Trophoblast cell (in vitro differentiated cells and primary cell): ENCODE results near the gene LAMA3.

ENCODE experiments used
- DNase-seq, 2 donors: peaks; one replicate each; pipeline ENCODE4 v3.0.0-alpha.2; 2016
- H2AFZ ChIP-seq: 2 replicates; pipeline ENCODE4 v1.6.1; 2013; ENCODE audit warnings: low read length, moderate library complexity, mild to moderate bottlenecking; ENCODE audit not compliant: insufficient read depth, poor library complexity
- H2AK5ac ChIP-seq: 2 replicates; pipeline ENCODE4 v1.6.1; 2013; ENCODE audit warnings: mild to moderate bottlenecking, low read length
- H2BK120ac ChIP-seq: 2 replicates; pipeline ENCODE4 v1.6.1; 2013; ENCODE audit warnings: low read length, mild to moderate bottlenecking, moderate library complexity; ENCODE audit not compliant: insufficient read depth, poor library complexity
- H2BK12ac ChIP-seq: 2 replicates; pipeline ENCODE4 v1.6.1; 2013; ENCODE audit warnings: mild to moderate bottlenecking, low read length, moderate library complexity
- H2BK5ac ChIP-seq: 2 replicates; pipeline ENCODE4 v1.6.1; 2013; ENCODE audit warnings: low read length, low read depth, moderate library complexity, mild to moderate bottlenecking; ENCODE audit not compliant: poor library complexity
- H3K14ac ChIP-seq: 2 replicates; pipeline ENCODE4 v1.6.1; 2013; ENCODE audit warnings: mild to moderate bottlenecking, low read length
- H3K18ac ChIP-seq: 2 replicates; pipeline ENCODE4 v1.6.1; 2013; ENCODE audit warnings: mild to moderate bottlenecking, low read length
- H3K23ac ChIP-seq: 2 replicates; pipeline ENCODE4 v1.6.1; 2013; ENCODE audit warnings: low read length
- H3K27ac ChIP-seq: 2 replicates; pipeline ENCODE4 v1.5.1; 2013; ENCODE audit warnings: low read depth, mild to moderate bottlenecking, inconsistent platforms, low read length, moderate library complexity
- H3K27me3 ChIP-seq: 2 replicates; pipeline ENCODE4 v1.6.1; 2013; ENCODE audit warnings: inconsistent platforms, mild to moderate bottlenecking, low read length, moderate library complexity; ENCODE audit not compliant: insufficient read depth
- H3K36me3 ChIP-seq, 2 experiments: 1 replicate in 1 of 2; 2 replicates in 1 of 2; pipeline ENCODE4 v1.6.1; 2013; ENCODE audit warnings: low read length in 2 of 2, mild to moderate bottlenecking in 2 of 2, moderate library complexity in 1 of 2; ENCODE audit not compliant: insufficient read depth in 2 of 2, control insufficient read depth in 1 of 2
- H3K4ac ChIP-seq: 2 replicates; pipeline ENCODE4 v1.6.1; 2013; ENCODE audit warnings: low read depth, mild to moderate bottlenecking, low read length, moderate library complexity
- H3K4me1 ChIP-seq, 2 experiments: 1 replicate in 1 of 2; 2 replicates in 1 of 2; pipeline ENCODE4 v1.6.1; 2013; ENCODE audit warnings: low read length in 2 of 2, mild to moderate bottlenecking in 2 of 2, moderate library complexity in 1 of 2; ENCODE audit not compliant: insufficient read depth in 2 of 2, control insufficient read depth in 1 of 2
- H3K4me2 ChIP-seq: 2 replicates; pipeline ENCODE4 v1.6.1; 2013; ENCODE audit warnings: inconsistent platforms, mild to moderate bottlenecking, low read length, moderate library complexity
- H3K4me3 ChIP-seq: 2 replicates; pipeline ENCODE4 v1.5.1; 2013; ENCODE audit warnings: mild to moderate bottlenecking, low read depth, low read length, inconsistent platforms
- H3K79me1 ChIP-seq: one replicate; pipeline ENCODE4 v1.6.1; 2013; ENCODE audit warnings: low read length
- H3K79me2 ChIP-seq: 2 replicates; pipeline ENCODE4 v1.6.1; 2013; ENCODE audit warnings: low read length, mild to moderate bottlenecking; ENCODE audit not compliant: control insufficient read depth, insufficient read depth, poor library complexity
- H3K9ac ChIP-seq: 2 replicates; pipeline ENCODE4 v1.6.1; 2013; ENCODE audit warnings: mild to moderate bottlenecking, low read length
- H3K9me3 ChIP-seq: 2 replicates; pipeline ENCODE4 v1.6.1; 2013; ENCODE audit warnings: low read depth, mild to moderate bottlenecking, control low read depth, inconsistent platforms, low read length; ENCODE audit not compliant: insufficient read depth
- H4K12ac ChIP-seq: 2 replicates; pipeline ENCODE4 v1.6.1; 2013; ENCODE audit warnings: low read depth, mild to moderate bottlenecking, low read length, moderate library complexity
- H4K8ac ChIP-seq: 2 replicates; pipeline ENCODE4 v1.6.1; 2013; ENCODE audit warnings: low read depth, mild to moderate bottlenecking, low read length, moderate library complexity
- H4K91ac ChIP-seq: one replicate; pipeline ENCODE4 v1.6.1; 2013; ENCODE audit warnings: low read depth, mild to moderate bottlenecking, low read length, moderate library complexity
- WGBS: extraction: QIAGEN DNeasy Blood & Tissue Kit; methylation state at CpG from one replicate; pipeline ENCODE4 v1.1.7; 2013; ENCODE audit warnings: missing lambda C conversion rate; ENCODE audit not compliant: insufficient read length, insufficient coverage; ENCODE audit errors: extremely low coverage; 5-methylcytosine and 5-hydroxymethylcytosine counted together

Gene LAMA3

GRCh38 chr18:24003903-24004640 is 314.8 kb downstream of the LAMA3 start:
- no CpG with 5 or more reads among the region's 2 CpGs for WGBS

More at GRCh38 chr18:24003903-24004640, 314.8 kb downstream of the LAMA3 start:
- no peak overlapping the region for H4K91ac ChIP-seq
- no peaks in the 10 kb centered on the region for H3K27me3 ChIP-seq
- no peak overlapping the region for H3K14ac ChIP-seq
- DNase-seq = no peak
- no peaks in the 10 kb centered on the region for H3K9me3 ChIP-seq
- no peak overlapping the region for H3K27ac ChIP-seq
- no peak overlapping the region for H4K12ac ChIP-seq
- H3K79me2 ChIP-seq = no peaks in the 10 kb centered on the region
- no peaks in the 10 kb centered on the region for H3K36me3 ChIP-seq
- no peak overlapping the region for H3K4me3 ChIP-seq
- H4K8ac ChIP-seq = no peak overlapping the region
- no peak overlapping the region for H3K4me2 ChIP-seq
- no peak overlapping the region for H3K4ac ChIP-seq
- H3K79me1 ChIP-seq = no peaks in the 10 kb centered on the region
- H2AK5ac ChIP-seq = no peak overlapping the region
- H3K4me1 ChIP-seq = peaks cover 2 to 4% of the 10 kb centered on the region in 2 experiments
- H2BK5ac ChIP-seq = no peak overlapping the region
- H3K18ac ChIP-seq = no peak overlapping the region
- H2AFZ ChIP-seq = no peak overlapping the region
- no peak overlapping the region for H2BK12ac ChIP-seq
- H3K9ac ChIP-seq = no peak overlapping the region
- H3K23ac ChIP-seq = no peak overlapping the region
- no peak overlapping the region for H2BK120ac ChIP-seq
